NCI-H748 (cell line): ENCODE results near the gene VPS13C.

ENCODE experiments used
- DNase-seq: peaks from one replicate; lab custom pipeline; 2025; ENCODE audit not compliant: unreplicated experiment; lab: John Stamatoyannopoulos, UW

Gene VPS13C

DNA sequence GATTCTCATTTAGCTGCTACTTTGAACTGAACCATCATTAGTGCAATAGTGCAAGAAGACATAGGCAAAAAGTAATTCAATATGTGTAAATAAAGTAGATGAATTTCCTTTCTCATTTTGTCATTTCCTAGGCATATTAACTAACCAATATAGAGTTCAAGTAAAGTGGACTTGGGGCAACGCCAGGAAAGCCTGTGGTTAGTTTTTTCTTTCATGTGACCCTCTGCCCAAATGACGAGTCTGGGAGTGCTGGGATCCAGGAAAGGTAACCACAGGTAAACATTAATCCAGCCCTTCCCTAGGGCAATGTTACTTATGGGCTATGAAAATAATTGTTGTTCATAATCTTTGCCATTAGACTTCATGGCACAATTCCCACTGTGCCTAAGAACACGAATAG is 181.0 kb downstream of the VPS13C start:
- peak; percentile 40 for DNase-seq

DNA sequence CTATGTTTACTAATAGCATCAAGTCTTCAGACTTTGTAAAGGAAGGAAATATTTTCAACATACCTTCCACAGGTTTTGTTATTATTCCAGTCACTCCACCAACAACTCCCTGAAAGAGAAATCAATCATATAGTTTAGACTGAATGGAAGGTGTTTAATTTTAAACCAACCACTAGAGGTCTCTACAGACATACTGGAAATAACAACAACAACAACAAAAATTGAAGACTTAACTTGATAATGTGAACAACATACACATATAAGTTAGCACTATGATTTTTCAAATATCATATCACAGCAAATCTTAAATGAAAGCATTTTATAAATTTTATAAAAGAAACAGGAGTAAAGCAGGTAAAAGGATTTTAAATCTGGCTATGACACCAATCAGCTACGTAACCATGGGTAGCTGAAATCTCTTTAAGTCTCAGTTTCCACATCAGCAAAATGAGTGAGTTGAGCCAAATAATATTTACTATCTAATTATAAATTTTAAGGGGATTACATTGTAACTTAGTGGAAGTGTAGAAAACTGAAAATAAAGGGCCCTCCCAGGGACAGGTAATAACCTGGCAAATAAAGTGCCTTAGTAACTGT is 188.2 kb downstream of the VPS13C start:
- DNase-seq = peak; percentile 33

DNA sequence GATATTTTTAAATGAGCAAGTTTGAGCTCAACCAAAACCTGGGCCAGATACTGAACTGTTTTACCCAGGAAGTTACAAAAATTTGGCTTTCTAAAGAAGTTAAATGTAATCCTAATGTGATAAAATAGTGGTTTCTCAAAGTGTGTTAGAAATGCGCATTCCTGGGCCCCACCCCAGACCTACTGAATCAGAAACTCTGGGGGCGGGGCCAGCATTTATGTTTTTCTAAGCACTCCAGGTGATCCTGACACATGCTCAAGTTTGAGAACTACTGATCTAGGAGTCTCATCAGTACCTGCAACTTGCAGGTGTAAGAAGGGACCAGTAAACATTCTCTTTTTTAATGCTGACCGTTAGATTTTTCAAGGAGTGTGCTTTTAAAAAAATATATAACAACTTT is 190.6 kb downstream of the VPS13C start:
- no peak for DNase-seq

GRCh38 chr15:61861962-61862361 is 198.3 kb downstream of the VPS13C start:
- no peak for DNase-seq

GRCh38 chr15:61857169-61857829 is 202.9 kb downstream of the VPS13C start:
- DNase-seq = no peak

DNA sequence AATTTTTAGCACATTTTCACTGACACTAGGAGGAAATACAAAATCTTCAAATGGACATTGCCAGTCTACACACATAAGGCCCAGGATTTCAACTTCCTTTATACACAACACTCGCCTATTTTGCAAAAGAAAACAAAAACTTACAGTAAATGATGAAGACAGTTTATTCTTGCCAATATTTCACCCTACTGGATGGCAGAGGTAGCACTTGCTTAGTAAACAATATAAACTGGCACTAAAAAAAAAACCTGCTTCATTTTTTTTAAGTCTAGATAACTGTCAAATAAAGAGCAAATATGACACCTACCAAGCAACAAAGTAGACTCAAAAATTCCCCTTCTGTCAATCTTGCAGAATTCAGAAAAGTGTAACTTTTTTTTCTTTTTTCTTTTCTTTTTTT is 204.0 kb downstream of the VPS13C start:
- DNase-seq = no peak

- DNase-seq = no peak
Observed at GRCh38 chr15:61853195-61853594, 207.1 kb downstream of the VPS13C start.

- DNase-seq = no peak
Observed at GRCh38 chr15:61851955-61852354, 208.3 kb downstream of the VPS13C start.

GRCh38 chr15:61849447-61849846 is 210.8 kb downstream of the VPS13C start:
- no peak for DNase-seq

DNA sequence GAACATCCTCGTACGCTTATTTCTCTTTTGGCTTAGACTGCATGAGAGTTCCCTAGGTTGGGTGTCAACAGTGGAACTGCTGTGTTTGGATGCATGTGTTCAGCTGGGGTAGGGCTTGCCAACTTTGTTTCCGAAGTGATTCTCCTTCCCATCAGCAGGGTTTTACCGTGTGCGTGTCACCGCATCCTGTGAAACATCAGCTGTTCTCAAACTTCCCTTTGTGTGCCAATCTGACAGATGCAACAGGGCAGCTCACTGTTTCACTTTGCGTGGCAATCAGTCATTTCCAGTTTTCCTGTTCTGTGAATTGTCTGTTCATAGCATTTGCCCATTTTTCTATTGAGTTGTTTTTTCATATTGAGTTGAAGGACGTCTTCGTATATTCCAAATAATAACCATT is 218.8 kb downstream of the VPS13C start:
- no peak for DNase-seq

- DNase-seq = no peak
Observed at GRCh38 chr15:61840090-61840489, 220.2 kb downstream of the VPS13C start.

- DNase-seq = no peak
Observed at GRCh38 chr15:61839546-61839945, 220.7 kb downstream of the VPS13C start.

DNA sequence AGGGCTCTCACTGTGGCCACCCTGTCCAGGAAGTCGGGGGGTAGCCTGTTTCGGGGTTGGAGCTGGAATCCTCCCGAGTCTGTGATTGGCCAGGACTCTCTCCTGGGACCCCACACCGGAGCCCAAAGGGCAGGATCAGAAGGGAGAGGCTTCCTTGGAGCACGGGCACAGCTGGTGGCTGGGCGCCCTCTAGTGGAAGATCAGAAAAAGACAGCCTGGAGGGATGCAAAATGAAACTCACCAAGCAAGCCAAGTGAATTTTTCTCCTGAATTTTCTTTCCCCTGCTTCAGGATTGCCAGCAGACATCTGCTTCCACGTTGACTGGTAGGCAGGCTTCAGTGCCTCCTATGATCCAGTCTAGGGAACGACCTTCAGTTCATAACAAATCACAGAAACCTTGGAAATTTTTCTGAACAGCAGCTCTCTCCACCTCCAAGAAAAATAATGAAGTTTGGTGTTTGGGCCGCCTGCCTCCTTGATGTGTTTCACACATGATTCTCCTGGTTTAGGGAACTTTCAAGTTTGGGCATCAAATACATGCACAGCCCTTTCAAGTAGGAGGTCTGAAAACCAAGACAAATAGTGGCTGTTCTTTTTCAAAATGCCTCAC is 224.6 kb downstream of the VPS13C start:
- DNase-seq = peak; percentile 44

DNA sequence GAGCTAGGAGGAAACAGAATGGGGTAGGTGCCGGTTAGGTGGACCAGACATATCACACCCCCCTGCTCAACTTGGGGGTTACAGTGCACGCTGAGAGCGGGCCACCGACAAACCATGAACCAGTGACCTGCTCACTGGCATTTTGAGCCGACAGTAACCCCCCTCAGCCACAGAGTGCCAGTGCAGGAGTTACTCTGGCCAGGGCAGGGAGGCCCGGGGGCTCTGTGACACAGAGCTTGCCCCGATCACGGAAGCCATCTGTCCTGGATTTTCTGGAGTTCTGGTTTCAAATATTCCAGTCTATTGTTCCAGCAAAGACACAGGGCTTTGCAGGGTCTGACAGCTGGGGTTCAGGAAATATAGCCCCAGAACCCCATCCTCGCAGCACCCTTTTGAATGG is 225.2 kb downstream of the VPS13C start:
- DNase-seq = no peak

DNA sequence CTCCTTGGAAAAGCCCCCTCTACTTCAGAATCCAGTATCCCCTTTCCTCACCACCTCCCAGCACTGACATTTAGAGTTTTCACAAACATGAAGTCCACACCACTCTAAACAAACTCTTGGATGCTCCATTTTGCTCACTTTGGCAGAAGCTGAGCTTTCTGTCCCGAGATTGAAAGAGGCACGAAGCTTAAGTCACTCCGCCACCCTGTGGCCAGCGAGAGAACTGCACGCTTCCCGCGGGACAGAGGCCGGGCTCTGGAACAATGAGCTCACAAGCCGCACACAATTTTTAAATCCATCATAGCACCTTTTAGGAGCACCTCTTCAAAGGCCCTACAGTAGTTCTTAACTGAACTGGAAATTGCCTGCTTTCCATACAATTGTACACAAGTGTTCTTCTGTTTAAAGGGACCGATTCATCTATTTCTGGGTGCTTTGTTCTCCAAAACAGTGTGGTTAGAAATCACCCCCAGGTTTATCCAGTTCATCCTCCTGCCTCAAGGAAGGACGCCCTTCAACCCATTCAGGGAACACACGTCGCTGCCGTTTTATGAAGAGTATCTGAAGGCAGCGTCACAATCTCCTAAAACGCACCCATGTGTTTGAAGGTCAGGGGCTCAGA is 226.1 kb downstream of the VPS13C start:
- DNase-seq = peak; percentile 67

DNA sequence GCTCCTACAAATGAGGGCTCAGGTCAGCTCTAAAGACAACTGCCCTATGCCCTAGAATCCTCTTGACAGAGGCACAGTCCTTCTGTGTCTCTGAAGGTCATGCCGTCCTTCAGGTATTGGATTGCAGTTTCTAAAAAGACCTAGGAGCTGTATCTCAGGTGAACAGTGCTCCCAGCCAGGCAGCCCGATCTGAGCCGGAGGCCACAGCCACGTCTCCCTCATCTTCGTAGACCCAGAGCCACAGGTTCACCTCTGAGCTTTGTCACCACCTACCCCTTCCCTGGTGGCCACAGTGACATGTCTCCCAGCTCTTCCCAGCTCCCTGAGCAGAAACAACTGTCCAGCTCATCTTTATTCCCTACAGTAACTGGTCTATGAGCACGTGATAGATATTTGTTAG is 228.0 kb downstream of the VPS13C start:
- DNase-seq = no peak

- peak; percentile 4 for DNase-seq
Observed at GRCh38 chr15:61831505-61831921, 228.7 kb downstream of the VPS13C start.

- DNase-seq = no peak
Observed at GRCh38 chr15:61830536-61831330, 229.5 kb downstream of the VPS13C start.

DNA sequence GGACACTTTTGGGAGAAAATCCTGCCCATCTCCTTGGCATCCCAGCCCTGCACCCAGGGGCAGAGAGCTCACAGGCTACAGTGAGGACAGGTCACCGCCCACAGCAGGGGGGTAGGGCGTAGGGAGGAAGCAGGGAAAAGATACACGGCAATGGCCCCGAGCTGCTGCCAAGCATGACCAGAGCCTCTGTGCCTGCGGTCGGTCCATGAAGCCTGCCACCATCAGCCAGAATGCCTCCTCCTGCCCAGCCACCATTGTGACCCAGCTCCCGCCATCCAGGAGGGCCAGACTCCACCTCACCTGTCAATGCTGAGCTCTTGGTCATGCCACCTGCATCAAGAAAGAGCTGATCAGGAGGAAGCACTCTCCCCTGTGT is 230.7 kb downstream of the VPS13C start:
- no peak for DNase-seq

DNA sequence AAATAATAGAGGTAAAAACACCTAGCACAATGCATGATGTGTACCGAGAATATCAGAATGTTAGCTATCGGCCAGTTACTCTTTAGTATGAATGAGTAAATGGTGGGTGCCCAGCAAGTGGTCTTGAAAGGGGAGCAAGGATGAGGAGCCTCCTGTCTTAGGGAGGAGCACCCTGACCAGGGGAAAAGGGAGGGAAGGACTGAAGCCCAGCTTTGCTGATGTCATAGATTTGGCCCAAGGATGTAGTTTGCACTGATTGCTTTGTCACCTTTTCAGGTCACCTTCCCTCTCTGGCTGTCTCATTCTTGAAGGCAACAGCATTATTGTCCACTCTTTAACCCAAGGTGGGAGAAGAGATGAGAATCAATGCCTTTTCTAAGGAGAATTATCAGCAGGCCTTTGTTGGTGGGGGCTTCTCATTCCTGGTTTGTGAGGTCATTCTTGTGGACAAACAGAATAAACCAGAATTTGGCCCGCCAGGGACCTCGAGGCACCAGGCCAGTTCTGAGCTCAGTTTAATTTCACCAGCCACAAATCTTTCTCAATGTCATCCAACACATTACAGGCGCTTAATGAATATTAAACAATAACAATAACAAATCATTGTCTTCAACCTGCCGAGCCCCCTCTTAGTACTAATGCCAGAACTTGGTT is 231.3 kb downstream of the VPS13C start:
- DNase-seq = no peak

DNA sequence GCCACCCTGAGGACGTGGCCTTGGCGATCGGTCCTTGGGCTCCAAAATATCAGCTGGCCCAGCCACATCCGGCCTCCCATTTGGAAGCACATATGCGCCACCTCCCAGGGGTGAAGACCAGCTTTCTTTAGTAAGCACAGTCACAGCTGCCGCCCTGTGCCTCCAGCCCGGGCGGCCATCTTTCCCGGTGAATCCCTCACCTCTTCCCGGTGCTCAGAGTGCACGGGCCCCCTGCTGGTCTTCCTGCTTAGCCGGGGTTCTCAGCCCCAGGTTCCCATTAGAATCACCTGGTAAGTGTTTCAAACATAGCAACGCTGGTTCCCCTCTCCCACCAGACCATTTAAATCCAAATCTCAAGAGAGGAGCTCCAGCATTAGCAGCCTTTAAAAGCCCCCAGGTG is 232.2 kb downstream of the VPS13C start:
- no peak for DNase-seq
